ENCODE results near the gene PROC. TPM values are rescaled to one million over a fixed set of nuclear protein-coding genes. Genes with fewer than 3 reads are reported as not detected.

The PROC gene
- total and polyA plus RNA-seq, 9 of the 15 experiments (the other 6 are each of a cell fraction or from before 2014, with no cell fraction given): not detected

DNA sequence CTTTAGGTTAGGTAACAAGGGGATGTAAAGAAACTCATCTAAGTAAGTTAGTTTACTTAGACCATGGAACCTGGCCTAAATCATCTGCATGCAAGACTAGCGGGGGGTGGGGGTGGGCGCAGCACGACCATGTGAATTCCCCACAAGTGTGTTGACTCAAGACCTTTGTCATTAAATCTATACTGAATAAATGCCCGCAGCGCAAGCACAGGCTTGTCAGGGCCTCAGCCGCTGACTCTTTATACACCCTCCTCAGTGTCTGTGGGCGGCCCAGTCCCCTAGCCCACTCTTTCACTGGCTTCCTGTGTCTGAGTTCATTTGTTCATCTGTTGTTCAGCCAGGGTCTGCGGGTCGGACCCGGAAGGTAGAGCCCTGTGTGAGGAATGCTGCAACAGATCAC is 48.2 kb upstream of the PROC start:
- H3K4me1 ChIP-seq (replicated peaks in 1 of 2; ENCODE audit: control insufficient read depth in 2 of 2, insufficient read depth in 2 of 2, low read length in 2 of 2): no peaks in the 10 kb centered on the region
- no peak overlapping the region for H3K4me3 ChIP-seq
- no peaks in the 10 kb centered on the region for H3K9me1 ChIP-seq (ENCODE audit: control insufficient read depth, insufficient read depth, low read length)
- 0 out of 2 replicates have a peak, but pooled peaks cover 4% of the 10 kb centered on the region for H3K9me3 ChIP-seq (replicated peaks; ENCODE audit: control insufficient read depth, insufficient read depth, low read depth, low read length)
- no peaks in the 10 kb centered on the region for H3K36me3 ChIP-seq (ENCODE audit: control insufficient read depth, insufficient read depth, low read length)
- 96% methylated on average over 10 of the region's 10 CpGs for WGBS (ENCODE audit: insufficient coverage, low coverage, missing lambda C conversion rate)
- in situ Hi-C loops (cut with MboI) (no loop called here), intact Hi-C loops (cut with micrococcal nuclease) (no loop called here)
- no peak for DNase-seq (ENCODE audit: extremely low read depth in 1 of 4, low spot score in 3 of 4)
- no peak overlapping the region for H3K4me2 ChIP-seq (ENCODE audit: insufficient read depth, low read length)
- no TSS peak for BruUV-seq (replicated peaks)
- H3K27me3 ChIP-seq (ENCODE audit: control insufficient read depth in 2 of 2, insufficient read depth in 2 of 2, low read length in 2 of 2): no peaks in the 10 kb centered on the region
- H2AFZ ChIP-seq (ENCODE audit: low read depth, low read length): no peak overlapping the region
- ChIA-PET CTCF (ENCODE audit: low intra/inter-chr PET ratio) (no interaction called here), POLR2A (no interaction called here)
- H3K27ac ChIP-seq (ENCODE audit: extremely low read depth, low read depth, low read length): no peak overlapping the region
- peaks cover 9% of the 10 kb centered on the region for H4K20me1 ChIP-seq (replicated peaks; ENCODE audit: control insufficient read depth, insufficient read depth, low read length)
- H3K79me2 ChIP-seq (ENCODE audit: control insufficient read depth, insufficient read depth, low read length): peaks cover 36% of the 10 kb centered on the region
- TF ChIP-seq CBX3 (IDR thresholded peaks at IDR 0.05; ENCODE audit: borderline replicate concordance in 1 of 2, low read length in 2 of 2) (peak in 1 of 2 experiments; percentile 70; a peak in 2 of 3 replicates), ZNF444 (CRISPR knock-in tag; IDR thresholded peaks at IDR 0.05) (no peak), FOXA3 (CRISPR knock-in tag; conservative IDR thresholded peaks at IDR 0.05 in 1 of 2, IDR thresholded peaks at IDR 0.05 in 1 of 2) (peak; percentile 72 to 86)
- TF ChIP-seq, protein P1, sequence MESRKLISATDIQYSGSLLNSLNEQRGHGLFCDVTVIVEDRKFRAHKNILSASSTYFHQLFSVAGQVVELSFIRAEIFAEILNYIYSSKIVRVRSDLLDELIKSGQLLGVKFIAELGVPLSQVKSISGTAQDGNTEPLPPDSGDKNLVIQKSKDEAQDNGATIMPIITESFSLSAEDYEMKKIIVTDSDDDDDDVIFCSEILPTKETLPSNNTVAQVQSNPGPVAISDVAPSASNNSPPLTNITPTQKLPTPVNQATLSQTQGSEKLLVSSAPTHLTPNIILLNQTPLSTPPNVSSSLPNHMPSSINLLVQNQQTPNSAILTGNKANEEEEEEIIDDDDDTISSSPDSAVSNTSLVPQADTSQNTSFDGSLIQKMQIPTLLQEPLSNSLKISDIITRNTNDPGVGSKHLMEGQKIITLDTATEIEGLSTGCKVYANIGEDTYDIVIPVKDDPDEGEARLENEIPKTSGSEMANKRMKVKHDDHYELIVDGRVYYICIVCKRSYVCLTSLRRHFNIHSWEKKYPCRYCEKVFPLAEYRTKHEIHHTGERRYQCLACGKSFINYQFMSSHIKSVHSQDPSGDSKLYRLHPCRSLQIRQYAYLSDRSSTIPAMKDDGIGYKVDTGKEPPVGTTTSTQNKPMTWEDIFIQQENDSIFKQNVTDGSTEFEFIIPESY (CRISPR knock-in tag; IDR thresholded peaks at IDR 0.05): peak; percentile 82
- H3K9ac ChIP-seq (ENCODE audit: insufficient read depth in 1 of 2, low read depth in 2 of 2, low read length in 2 of 2): no peak overlapping the region
- no peak for FAIRE-seq
- ATAC-seq: no peak
